Transverse colon (tissue), 4 donors: ENCODE results near the gene CSTB. TPM values are rescaled to one million over a fixed set of nuclear protein-coding genes. Genes with fewer than 3 reads are reported as not detected.

Experiments used
- DNase-seq: peaks from one replicate; pipeline ENCODE4 v3.0.0-alpha.2; 2019
- H3K27ac ChIP-seq, 4 donors: fragments of 200-600 bp; sonication (generic); 2 replicates each; pipeline ENCODE4 v1.5.1; 2016 to 2018; ENCODE audit warnings: inconsistent platforms in 4 of 4
- H3K27me3 ChIP-seq: fragments of 200-600 bp; sonication (generic); 2 replicates; pipeline ENCODE4 v1.5.1; 2017; ENCODE audit warnings: inconsistent platforms
- H3K36me3 ChIP-seq, 4 donors: fragments of 200-600 bp; sonication (generic); 2 replicates each; pipeline ENCODE4 v1.5.1; 2017 to 2019; ENCODE audit warnings: inconsistent platforms in 4 of 4
- H3K4me1 ChIP-seq, 4 donors: fragments of 200-600 bp; sonication (generic); 2 replicates each; pipeline ENCODE4 v1.5.1; 2017 to 2020; ENCODE audit warnings: inconsistent platforms in 4 of 4
- H3K4me3 ChIP-seq, 4 donors: fragments of 200-600 bp; sonication (generic); 1 replicate in 1 of 4; 2 replicates in 3 of 4; pipeline versions ENCODE4 v1.5.1 to v1.6.1; 2017 to 2019; ENCODE audit warnings: inconsistent platforms in 4 of 4
- H3K9me3 ChIP-seq, 2 donors: fragments of 200-600 bp; sonication (generic); 2 replicates each; pipeline ENCODE4 v1.5.1; 2017 to 2019; ENCODE audit warnings: inconsistent platforms in 2 of 2
- CTCF ChIP-seq, 5 experiments: fragments of 200-600 bp in 3 of 5; fragments of 450-650 bp in 2 of 5; sonication (generic) in 3 of 5; IDR thresholded peaks; 1 replicate in 2 of 5; 2 replicates in 3 of 5; pipeline ENCODE4 v1.5.1; 2016 to 2017; ENCODE audit warnings: antibody characterized with exemption in 5 of 5, inconsistent platforms in 3 of 5, mild to moderate bottlenecking in 2 of 5, moderate library complexity in 1 of 5
- EP300 ChIP-seq: sonication (generic); formaldehyde crosslinking; IDR thresholded peaks from one replicate; pipeline ENCODE4 v1.6.1; 2017; ENCODE audit warnings: antibody characterized with exemption, low read depth
- POLR2A ChIP-seq: fragments of 450-650 bp; IDR thresholded peaks from one replicate; pipeline ENCODE4 v1.6.1; 2016; ENCODE audit warnings: antibody characterized with exemption, mild to moderate bottlenecking, moderate library complexity
- POLR2AphosphoS5 ChIP-seq, 3 donors: sonication (generic); formaldehyde crosslinking; IDR thresholded peaks; one replicate each; pipeline ENCODE4 v1.6.1; 2016; ENCODE audit warnings: antibody characterized with exemption in 3 of 3
- WGBS, 2 donors: methylation state at CpG; one replicate each; pipeline ENCODE4 v1.1.5; 2018; ENCODE audit warnings: low coverage in 1 of 2; 5-methylcytosine and 5-hydroxymethylcytosine counted together
- in situ Hi-C, 4 donors: fragments of 200-750 bp; cut with MboI; loops; one replicate each; pipeline versions ENCODE4 v1.15.0 to v1.15.1; 2017; ENCODE audit warnings: low sequenced_read_pairs in 3 of 4, low pct_ligation_motif_present in 1 of 4, low pct_unique_long_range_greater_than_20kb in 1 of 4
- intact Hi-C: fragments of 100-400 bp; cut with DNase I; formaldehyde crosslinking; loops from one replicate; pipeline ENCODE4 v1.15.1; 2023; ENCODE audit warnings: low total_unique reads
- total RNA-seq, 4 donors: library from RNA; depleted of rRNA; stranded (reverse); fragments of >200 nt; gene quantifications; one replicate each; pipeline ENCODE4 v1.1.0, GENCODE V29; 2016

The CSTB gene
- total RNA-seq, 4 donors from 2014 or later = 16.1 to 61.7 (median 19.6) TPM

- no peaks in the 10 kb centered on the region for H3K4me1 ChIP-seq
- no peak for DNase-seq
- H3K9me3 ChIP-seq = no peaks in the 10 kb centered on the region
- peaks cover 0 to 8% (median 1%) of the 10 kb centered on the region in 4 donors for H3K36me3 ChIP-seq
- no peak overlapping the region for H3K4me3 ChIP-seq
- 93 to 100% methylated on average over 1 to 14 of the region's 28 CpGs for WGBS, 2 donors
- H3K27ac ChIP-seq = peak overlapping the region in 1 of 4 donors; percentile 1
- intact Hi-C loops = no loop called here
- in situ Hi-C loops = no loop called here
- TF ChIP-seq POLR2AphosphoS5 (IDR thresholded peaks at IDR 0.05) = no peak
- no peak for TF ChIP-seq EP300
- TF ChIP-seq CTCF (IDR thresholded peaks at IDR 0.05) = no peak
- no peak for TF ChIP-seq POLR2A
- no peaks in the 10 kb centered on the region for H3K27me3 ChIP-seq
Measured at GRCh38 chr21:43741423-43742096, 34.5 kb downstream of the CSTB start.

- 49% methylated on average over 22 of the region's 25 CpGs; no CpG with 5 or more reads in 1 of the 2 donors for WGBS, 2 donors
- intact Hi-C loops = no loop called here
- in situ Hi-C loops = no loop called here
- peak; percentile 56 for DNase-seq
- no peaks in the 10 kb centered on the region for H3K9me3 ChIP-seq
- H3K27ac ChIP-seq = peak overlapping the region; percentile 54 to 75 (median 68)
- peaks cover 0 to 3% (median 0%) of the 10 kb centered on the region in 4 donors for H3K36me3 ChIP-seq
- H3K4me1 ChIP-seq = no peaks in the 10 kb centered on the region
- no peaks in the 10 kb centered on the region for H3K27me3 ChIP-seq
- H3K4me3 ChIP-seq = no peak overlapping the region
- TF ChIP-seq EP300 (no peak), CTCF (IDR thresholded peaks at IDR 0.05) (no peak), POLR2A (no peak), POLR2AphosphoS5 (IDR thresholded peaks at IDR 0.05) (no peak)
Measured at GRCh38 chr21:43740497-43741156, 35.5 kb downstream of the CSTB start.

GRCh38 chr21:43739621-43740435 lies 36.3 kb downstream of the CSTB start:
- DNase-seq = no peak

More at GRCh38 chr21:43739621-43740435, 36.3 kb downstream of the CSTB start:
- H3K27ac ChIP-seq = peak overlapping the region; percentile 54 to 75 (median 68)
- intact Hi-C loops (no loop called here), in situ Hi-C loops (no loop called here)
- 82 to 91% methylated on average over 6 to 25 of the region's 25 CpGs for WGBS, 2 donors
- no peaks in the 10 kb centered on the region for H3K36me3 ChIP-seq
- H3K4me3 ChIP-seq = no peak overlapping the region
- H3K4me1 ChIP-seq = peaks cover 0 to 4% (median under 1%) of the 10 kb centered on the region in 4 donors
- no peak for TF ChIP-seq CTCF (IDR thresholded peaks at IDR 0.05)
- TF ChIP-seq EP300 = no peak
- no peak for TF ChIP-seq POLR2A
- no peak for TF ChIP-seq POLR2AphosphoS5 (IDR thresholded peaks at IDR 0.05)
- no peaks in the 10 kb centered on the region for H3K9me3 ChIP-seq
- H3K27me3 ChIP-seq = no peaks in the 10 kb centered on the region
